Stimulated activated naive CD8-positive, alpha-beta T cell treated with anti-CD3 and anti-CD28 coated beads, Interleukin-15, amount 100 ng/mL, for 72 hours (primary cell): ENCODE measurements around the gene DPH6.

Experiments used
- ATAC-seq: fragments of 150-1000 bp; cut with Tn5 transposase; 2 replicates; pipeline ENCODE4 v1.10.0; 2021; ENCODE audit warnings: mild to moderate bottlenecking, moderate library complexity
- DNase-seq, 2 donors: peaks; one replicate each; pipeline ENCODE4 v3.0.0; 2021 to 2022
- H3K27ac Mint-ChIP-seq, 2 donors: one replicate each; pipeline ENCODE4 v1.8.0; 2022; ENCODE audit warnings: mild to moderate bottlenecking in 2 of 2, mixed read lengths in 2 of 2, moderate library complexity in 2 of 2
- H3K27me3 Mint-ChIP-seq: one replicate; pipeline ENCODE4 v1.8.0; 2022; ENCODE audit warnings: mixed read lengths
- H3K4me1 Mint-ChIP-seq: one replicate; pipeline ENCODE4 v1.8.0; 2022; ENCODE audit warnings: mild to moderate bottlenecking, mixed read lengths
- H3K4me3 Mint-ChIP-seq, 2 donors: one replicate each; pipeline ENCODE4 v1.8.0; 2022; ENCODE audit warnings: mild to moderate bottlenecking in 2 of 2, mixed read lengths in 2 of 2, moderate library complexity in 1 of 2
- H3K9me3 Mint-ChIP-seq, 2 donors: one replicate each; pipeline ENCODE4 v1.8.0; 2022; ENCODE audit warnings: mixed read lengths in 2 of 2

Gene DPH6

DNA sequence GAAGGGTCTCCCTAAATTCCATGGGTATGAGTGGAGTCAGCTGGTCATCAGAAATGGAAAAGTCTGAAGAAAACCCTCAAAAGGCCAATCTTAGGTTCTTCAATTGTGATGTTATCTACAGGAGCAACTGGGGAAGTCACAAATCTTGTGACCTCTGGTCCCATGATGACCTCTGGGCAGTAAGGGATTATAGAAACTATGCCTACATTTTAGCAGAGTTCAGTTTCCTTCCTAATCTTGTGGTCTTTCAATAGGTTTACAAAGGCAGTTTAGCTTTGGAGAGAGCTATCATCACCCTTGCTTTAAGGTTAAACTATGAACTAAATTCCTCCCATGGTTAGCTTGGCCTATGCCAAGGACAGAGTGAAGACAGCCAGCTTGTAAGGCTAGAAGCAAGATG lies 225.1 kb downstream of the DPH6 start:
- ATAC-seq (no peak), DNase-seq (no peak)
- Mint-ChIP-seq H3K4me3 (no peak overlapping the region), H3K27ac (no peak overlapping the region), H3K9me3 (peaks cover 0 to 8% of the 10 kb centered on the region in 2 donors), H3K27me3 (no peaks in the 10 kb centered on the region), H3K4me1 (no peaks in the 10 kb centered on the region)
